ENCODE results near the gene CSMD2.

The CSMD2 gene

DNA sequence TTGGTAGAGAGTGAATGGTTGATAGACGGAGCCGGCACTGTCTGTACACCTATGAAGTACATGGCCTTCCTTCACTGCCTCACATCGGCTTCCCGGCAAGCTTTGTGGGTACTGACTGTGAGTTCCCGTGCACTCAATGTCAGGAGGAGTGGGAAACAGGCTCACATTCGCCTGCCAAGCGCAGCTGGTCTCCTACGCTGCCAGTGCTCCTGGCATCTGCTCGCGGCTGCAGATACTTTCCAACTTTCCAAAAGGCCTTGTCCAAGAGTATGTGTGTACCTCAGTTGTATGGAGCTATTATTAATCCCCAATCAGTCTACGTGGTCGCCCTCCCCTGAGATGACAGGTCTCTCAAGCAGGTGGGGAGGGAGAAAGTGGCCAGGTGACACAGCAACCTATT lies 511.8 kb downstream of the CSMD2 start:
- no peaks in the 10 kb centered on the region for H3K9me3 ChIP-seq (ENCODE audit: control insufficient read depth in 2 of 2, low read length in 2 of 2)
- H3K9ac ChIP-seq (ENCODE audit: low read length in 2 of 2): no peak overlapping the region
- H3K4me3 ChIP-seq (ENCODE audit: low read length in 2 of 2): no peak overlapping the region
- peaks cover 0 to 4% of the 10 kb centered on the region in 2 donors for H3K27me3 ChIP-seq (ENCODE audit: control insufficient read depth in 1 of 2, insufficient read depth in 2 of 2, low read length in 2 of 2)
- no peaks in the 10 kb centered on the region for H3K36me3 ChIP-seq (ENCODE audit: control insufficient read depth in 2 of 2, insufficient read depth in 2 of 2, low read length in 2 of 2)
- no peak overlapping the region for H3K27ac ChIP-seq (ENCODE audit: low read length)
- H3K4me1 ChIP-seq (ENCODE audit: control insufficient read depth, insufficient read depth, low read length): no peaks in the 10 kb centered on the region

DNA sequence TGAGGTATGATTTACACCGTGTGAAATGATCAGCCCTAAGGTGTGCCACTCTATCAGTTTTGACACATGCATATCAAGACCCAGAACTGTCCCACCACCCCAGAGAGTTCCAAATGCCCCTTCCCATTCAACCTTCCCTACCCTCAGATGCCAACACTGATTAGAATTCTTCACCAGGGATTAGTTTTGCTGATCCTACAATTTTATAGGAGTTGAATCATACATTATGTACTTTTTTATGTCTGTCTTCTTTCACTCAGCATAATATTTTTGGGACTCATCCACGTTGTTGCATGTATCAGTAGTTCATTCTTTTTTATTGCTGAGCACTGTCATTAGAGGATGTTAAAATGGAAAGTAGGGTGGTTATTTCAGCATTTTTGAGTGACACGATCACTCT lies 514.3 kb downstream of the CSMD2 start:
- Histone ChIP-seq H3K9ac (ENCODE audit: low read length in 2 of 2) (no peak overlapping the region), H3K9me3 (ENCODE audit: control insufficient read depth in 2 of 2, low read length in 2 of 2) (peaks cover 0 to 3% of the 10 kb centered on the region in 2 donors), H3K27ac (ENCODE audit: low read length) (no peak overlapping the region), H3K4me1 (ENCODE audit: control insufficient read depth, insufficient read depth, low read length) (no peaks in the 10 kb centered on the region), H3K4me3 (ENCODE audit: low read length in 2 of 2) (no peak overlapping the region), H3K27me3 (ENCODE audit: control insufficient read depth in 1 of 2, insufficient read depth in 2 of 2, low read length in 2 of 2) (peaks cover 0 to 6% of the 10 kb centered on the region in 2 donors), H3K36me3 (ENCODE audit: control insufficient read depth in 2 of 2, insufficient read depth in 2 of 2, low read length in 2 of 2) (no peaks in the 10 kb centered on the region)

DNA sequence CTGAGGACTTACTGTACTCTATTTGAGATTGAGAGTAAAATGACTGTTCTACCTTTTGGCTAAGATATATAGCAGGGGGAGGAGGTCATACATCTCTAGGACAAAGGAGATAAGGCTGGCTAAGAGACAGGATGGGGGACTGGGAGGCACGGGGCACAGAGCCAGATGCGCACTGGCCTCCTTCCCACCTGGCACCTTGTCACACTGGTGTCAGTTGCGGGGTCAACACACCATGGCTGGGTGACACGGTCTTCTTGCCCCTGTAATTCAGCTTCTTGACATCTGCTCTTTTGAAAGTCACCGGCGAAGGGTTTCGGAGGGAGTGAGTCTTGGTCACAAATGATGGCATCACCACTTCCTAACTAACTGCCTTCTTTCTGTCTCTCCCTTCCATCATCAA lies 515.3 kb downstream of the CSMD2 start:
- no peaks in the 10 kb centered on the region for H3K36me3 ChIP-seq (ENCODE audit: control insufficient read depth in 2 of 2, insufficient read depth in 2 of 2, low read length in 2 of 2)
- H3K27me3 ChIP-seq (ENCODE audit: control insufficient read depth in 1 of 2, insufficient read depth in 2 of 2, low read length in 2 of 2): peaks cover 0 to 6% of the 10 kb centered on the region in 2 donors
- no peak overlapping the region for H3K27ac ChIP-seq (ENCODE audit: low read length)
- peaks cover 0 to 3% of the 10 kb centered on the region in 2 donors for H3K9me3 ChIP-seq (ENCODE audit: control insufficient read depth in 2 of 2, low read length in 2 of 2)
- H3K4me1 ChIP-seq (ENCODE audit: control insufficient read depth, insufficient read depth, low read length): no peaks in the 10 kb centered on the region
- H3K4me3 ChIP-seq (ENCODE audit: low read length in 2 of 2): no peak overlapping the region
- H3K9ac ChIP-seq (ENCODE audit: low read length in 2 of 2): no peak overlapping the region

DNA sequence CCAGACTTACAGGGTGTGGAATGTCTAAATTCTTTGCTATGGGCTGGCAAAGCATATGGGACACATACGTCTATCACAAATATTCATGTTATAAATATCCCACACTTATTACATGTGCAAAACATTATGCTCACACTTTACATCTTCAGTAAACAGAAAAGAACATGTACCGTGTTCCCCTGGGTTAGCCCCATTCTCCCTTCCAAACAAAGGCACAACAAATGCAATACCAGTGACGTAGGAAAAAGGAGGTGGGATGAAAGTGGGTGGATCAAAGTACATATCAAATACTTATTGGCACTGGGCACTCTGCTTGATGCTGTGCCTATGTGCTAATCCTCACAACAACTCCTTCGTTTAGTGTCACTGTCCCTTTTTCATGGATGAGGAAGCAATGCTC lies 521.8 kb downstream of the CSMD2 start:
- no peaks in the 10 kb centered on the region for H3K4me1 ChIP-seq (ENCODE audit: control insufficient read depth, insufficient read depth, low read length)
- peaks cover 0 to 3% of the 10 kb centered on the region in 2 donors for H3K9me3 ChIP-seq (ENCODE audit: control insufficient read depth in 2 of 2, low read length in 2 of 2)
- no peak overlapping the region for H3K9ac ChIP-seq (ENCODE audit: low read length in 2 of 2)
- H3K4me3 ChIP-seq (ENCODE audit: low read length in 2 of 2): no peak overlapping the region
- H3K27ac ChIP-seq (ENCODE audit: low read length): no peak overlapping the region
- H3K36me3 ChIP-seq (ENCODE audit: control insufficient read depth in 2 of 2, insufficient read depth in 2 of 2, low read length in 2 of 2): no peaks in the 10 kb centered on the region
- peaks cover 0 to 6% of the 10 kb centered on the region in 2 donors for H3K27me3 ChIP-seq (ENCODE audit: control insufficient read depth in 1 of 2, insufficient read depth in 2 of 2, low read length in 2 of 2)

DNA sequence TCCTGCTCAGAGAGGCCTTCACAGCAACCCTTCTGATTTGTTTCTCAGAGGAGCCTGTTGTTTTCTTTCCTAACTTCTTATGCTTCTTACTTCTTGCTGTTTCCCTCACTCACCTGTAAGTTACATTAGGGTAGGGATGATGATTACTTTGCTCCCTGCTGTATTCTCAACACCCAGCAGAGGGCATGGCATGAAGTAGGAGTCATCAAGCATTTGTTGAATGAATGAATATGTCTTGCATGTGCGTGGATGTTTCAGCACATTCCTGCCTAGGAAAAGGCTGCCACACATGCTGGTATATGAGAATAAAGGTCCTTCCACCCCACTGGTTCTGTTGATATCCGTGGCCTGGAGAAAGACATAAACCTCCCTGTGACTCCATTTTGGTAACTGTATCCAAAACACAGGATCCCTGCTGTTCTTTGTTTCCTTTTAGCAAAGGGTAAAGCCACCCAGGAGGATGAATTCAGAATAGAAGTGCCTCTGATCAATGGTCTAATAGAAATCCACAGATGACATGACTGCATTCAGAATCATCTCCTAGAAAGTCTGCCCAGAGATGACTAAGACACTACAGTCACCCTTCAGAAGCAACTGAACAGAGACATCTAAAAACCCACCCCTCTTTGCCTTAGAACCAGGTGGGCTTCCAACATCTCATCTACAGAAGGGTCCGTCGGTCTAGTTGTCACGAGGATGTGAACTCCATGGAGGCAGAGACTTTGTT lies 523.8 kb downstream of the CSMD2 start:
- H3K9me3 ChIP-seq (ENCODE audit: control insufficient read depth in 2 of 2, low read length in 2 of 2): no peaks in the 10 kb centered on the region
- no peaks in the 10 kb centered on the region for H3K4me1 ChIP-seq (ENCODE audit: control insufficient read depth, insufficient read depth, low read length)
- no peak overlapping the region for H3K9ac ChIP-seq (ENCODE audit: low read length in 2 of 2)
- H3K36me3 ChIP-seq (ENCODE audit: control insufficient read depth in 2 of 2, insufficient read depth in 2 of 2, low read length in 2 of 2): no peaks in the 10 kb centered on the region
- H3K27me3 ChIP-seq (ENCODE audit: control insufficient read depth in 1 of 2, insufficient read depth in 2 of 2, low read length in 2 of 2): peaks cover 0 to 8% of the 10 kb centered on the region in 2 donors
- H3K4me3 ChIP-seq (ENCODE audit: low read length in 2 of 2): no peak overlapping the region
- H3K27ac ChIP-seq (ENCODE audit: low read length): no peak overlapping the region

DNA sequence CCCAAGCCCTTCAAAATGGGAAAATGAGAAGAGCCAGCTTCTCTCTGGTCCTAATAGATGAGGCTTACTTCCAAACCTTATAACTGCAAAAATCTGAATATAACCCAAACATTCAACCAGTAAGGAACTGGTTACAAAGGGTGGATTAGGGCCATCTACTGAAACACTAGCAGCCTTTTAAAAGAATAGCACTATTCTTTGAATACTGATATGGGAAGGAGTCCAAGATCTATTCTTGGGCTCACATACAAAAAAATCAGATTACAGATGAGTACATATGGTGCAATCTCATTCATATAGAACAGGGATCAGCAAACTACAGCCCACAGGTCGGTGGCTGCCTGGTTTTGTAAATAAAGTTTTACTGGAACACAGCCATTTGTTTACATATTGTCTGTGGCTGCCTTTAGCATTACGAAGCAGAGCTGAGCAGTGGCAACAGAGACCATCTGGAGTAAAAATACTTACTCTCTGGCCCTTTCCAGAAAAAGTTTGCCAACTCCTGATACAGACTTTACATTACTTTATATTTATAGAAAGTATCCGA lies 524.8 kb downstream of the CSMD2 start:
- Histone ChIP-seq H3K4me3 (ENCODE audit: low read length in 2 of 2) (no peak overlapping the region), H3K36me3 (ENCODE audit: control insufficient read depth in 2 of 2, insufficient read depth in 2 of 2, low read length in 2 of 2) (no peaks in the 10 kb centered on the region), H3K4me1 (ENCODE audit: control insufficient read depth, insufficient read depth, low read length) (peaks cover under 1% of the 10 kb centered on the region), H3K27ac (ENCODE audit: low read length) (no peak overlapping the region), H3K9me3 (ENCODE audit: control insufficient read depth in 2 of 2, low read length in 2 of 2) (no peaks in the 10 kb centered on the region), H3K27me3 (ENCODE audit: control insufficient read depth in 1 of 2, insufficient read depth in 2 of 2, low read length in 2 of 2) (peaks cover 0 to 11% of the 10 kb centered on the region in 2 donors), H3K9ac (ENCODE audit: low read length in 2 of 2) (no peak overlapping the region)

DNA sequence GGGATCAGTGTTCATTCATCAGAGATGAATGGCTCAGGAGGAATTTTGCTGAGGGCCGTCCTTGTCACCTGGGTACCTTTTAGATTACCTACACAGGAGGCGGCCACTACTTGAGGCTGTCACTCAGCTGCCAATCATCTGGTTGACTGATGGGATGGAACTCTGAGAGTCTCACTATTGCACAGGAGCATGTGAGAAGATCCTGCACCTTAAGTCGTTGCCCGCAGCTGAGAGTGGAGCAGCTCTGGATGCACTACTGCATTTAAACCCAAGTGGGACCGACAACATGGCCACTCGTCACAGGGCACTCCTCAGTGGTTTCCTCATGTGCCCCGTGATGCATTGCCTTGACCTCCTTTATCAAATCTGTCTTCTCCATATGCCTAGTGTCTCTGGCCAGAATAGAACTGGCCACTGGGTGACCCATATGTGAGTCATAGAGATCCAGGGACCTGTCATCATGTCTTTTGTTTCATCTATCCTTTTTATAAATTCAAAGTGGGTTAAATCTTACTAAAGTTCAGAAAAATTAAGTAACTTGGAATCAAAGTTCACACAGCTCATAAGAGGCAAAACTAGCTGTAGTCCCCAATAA lies 527.1 kb downstream of the CSMD2 start:
- Histone ChIP-seq H3K9me3 (ENCODE audit: control insufficient read depth in 2 of 2, low read length in 2 of 2) (no peaks in the 10 kb centered on the region), H3K36me3 (ENCODE audit: control insufficient read depth in 2 of 2, insufficient read depth in 2 of 2, low read length in 2 of 2) (no peaks in the 10 kb centered on the region), H3K4me1 (ENCODE audit: control insufficient read depth, insufficient read depth, low read length) (peaks cover 6% of the 10 kb centered on the region), H3K27me3 (ENCODE audit: control insufficient read depth in 1 of 2, insufficient read depth in 2 of 2, low read length in 2 of 2) (peaks cover 0 to 26% of the 10 kb centered on the region in 2 donors), H3K4me3 (ENCODE audit: low read length in 2 of 2) (no peak overlapping the region), H3K27ac (ENCODE audit: low read length) (no peak overlapping the region), H3K9ac (ENCODE audit: low read length in 2 of 2) (no peak overlapping the region)

DNA sequence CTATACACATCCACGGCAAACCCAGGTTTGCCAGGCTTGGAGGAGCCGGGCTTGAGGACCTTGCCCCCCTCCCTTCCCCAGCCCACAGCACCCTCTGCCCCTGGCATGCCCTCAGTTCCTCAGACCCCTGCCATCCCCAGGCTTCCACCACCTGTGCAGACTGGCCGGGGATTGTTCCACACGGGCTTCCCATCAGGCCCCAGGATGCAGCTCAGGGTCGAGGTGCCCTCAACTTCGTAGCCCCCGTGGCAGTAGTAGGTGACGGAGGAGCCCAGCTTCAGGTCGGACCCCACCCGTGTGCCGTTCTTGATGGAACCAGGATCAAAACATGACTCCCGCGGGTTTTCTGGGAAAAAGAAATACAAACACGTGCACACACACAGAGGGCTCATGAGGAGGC lies 528.8 kb downstream of the CSMD2 start:
- H3K4me3 ChIP-seq (ENCODE audit: low read length in 2 of 2): no peak overlapping the region

DNA sequence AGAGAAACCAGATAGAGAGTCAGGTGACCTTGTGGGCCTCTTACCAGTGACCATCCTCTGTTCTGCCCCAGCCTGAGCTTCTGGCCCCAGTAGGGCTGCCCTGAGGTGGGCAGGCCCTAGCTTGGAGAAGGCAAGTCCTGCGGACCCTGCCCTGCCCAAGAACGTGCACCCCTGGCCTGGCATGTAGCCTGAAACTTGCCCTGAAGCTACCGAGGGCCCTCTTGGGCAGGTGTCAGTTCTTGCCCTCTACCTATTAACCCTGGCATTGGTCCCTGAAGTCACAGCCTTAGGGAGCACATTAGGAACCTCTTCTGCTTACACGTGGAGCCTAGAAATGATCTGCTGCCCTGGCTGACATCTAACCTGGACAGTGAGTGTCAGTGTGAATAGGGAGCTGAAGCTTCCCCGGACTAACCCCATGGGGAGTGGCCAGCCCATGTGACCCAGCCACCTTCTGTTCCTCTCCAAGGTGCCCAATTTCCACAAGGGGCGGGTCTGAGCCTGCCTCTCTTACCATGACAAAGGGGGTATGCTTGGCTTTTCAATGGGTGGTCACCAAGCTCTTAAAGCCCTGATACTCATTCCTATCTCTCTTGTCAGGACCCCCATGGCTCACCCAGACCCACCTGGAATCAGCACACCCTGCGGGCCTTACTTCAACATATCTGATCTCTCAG lies 529.6 kb downstream of the CSMD2 start:
- no peak overlapping the region for H3K27ac ChIP-seq (ENCODE audit: low read length)

More for the DNA sequence above, 528.8 kb downstream of the CSMD2 start:
- H3K27ac ChIP-seq (ENCODE audit: low read length): no peak overlapping the region
- H3K36me3 ChIP-seq (ENCODE audit: control insufficient read depth in 2 of 2, insufficient read depth in 2 of 2, low read length in 2 of 2): no peaks in the 10 kb centered on the region
- H3K27me3 ChIP-seq (ENCODE audit: control insufficient read depth in 1 of 2, insufficient read depth in 2 of 2, low read length in 2 of 2): peaks cover 0 to 26% of the 10 kb centered on the region in 2 donors
- peaks cover 6% of the 10 kb centered on the region for H3K4me1 ChIP-seq (ENCODE audit: control insufficient read depth, insufficient read depth, low read length)
- no peaks in the 10 kb centered on the region for H3K9me3 ChIP-seq (ENCODE audit: control insufficient read depth in 2 of 2, low read length in 2 of 2)
- H3K9ac ChIP-seq (ENCODE audit: low read length in 2 of 2): no peak overlapping the region

DNA sequence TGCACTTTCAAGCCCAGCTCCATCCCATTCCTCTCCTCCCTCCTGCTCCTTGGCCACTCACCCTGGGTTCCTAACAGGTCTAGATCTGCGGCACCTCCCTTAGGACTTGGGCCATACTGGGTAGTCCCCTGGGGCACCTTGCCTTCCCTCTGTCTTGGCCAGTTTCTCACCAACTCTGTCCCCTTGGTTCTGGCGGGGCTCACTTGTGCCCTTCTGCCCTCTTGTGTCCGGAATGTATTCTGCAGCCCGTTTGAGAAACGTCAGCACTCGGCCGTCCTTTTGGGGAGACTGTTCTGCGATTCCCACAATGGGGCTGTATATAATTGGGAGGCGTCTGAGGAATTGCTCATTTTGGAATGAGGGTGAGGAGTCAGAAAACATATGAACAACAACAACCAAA lies 530.2 kb downstream of the CSMD2 start:
- H3K9ac ChIP-seq (ENCODE audit: low read length in 2 of 2): no peak overlapping the region
- peaks cover 0 to 23% of the 10 kb centered on the region in 2 donors for H3K27me3 ChIP-seq (ENCODE audit: control insufficient read depth in 1 of 2, insufficient read depth in 2 of 2, low read length in 2 of 2)
- H3K9me3 ChIP-seq (ENCODE audit: control insufficient read depth in 2 of 2, low read length in 2 of 2): no peaks in the 10 kb centered on the region
- no peak overlapping the region for H3K4me3 ChIP-seq (ENCODE audit: low read length in 2 of 2)
- peaks cover 6% of the 10 kb centered on the region for H3K4me1 ChIP-seq (ENCODE audit: control insufficient read depth, insufficient read depth, low read length)
- no peak overlapping the region for H3K27ac ChIP-seq (ENCODE audit: low read length)
- no peaks in the 10 kb centered on the region for H3K36me3 ChIP-seq (ENCODE audit: control insufficient read depth in 2 of 2, insufficient read depth in 2 of 2, low read length in 2 of 2)

More for the DNA sequence above, 529.6 kb downstream of the CSMD2 start:
- Histone ChIP-seq H3K4me3 (ENCODE audit: low read length in 2 of 2) (no peak overlapping the region), H3K27me3 (ENCODE audit: control insufficient read depth in 1 of 2, insufficient read depth in 2 of 2, low read length in 2 of 2) (peaks cover 0 to 26% of the 10 kb centered on the region in 2 donors), H3K9me3 (ENCODE audit: control insufficient read depth in 2 of 2, low read length in 2 of 2) (no peaks in the 10 kb centered on the region), H3K36me3 (ENCODE audit: control insufficient read depth in 2 of 2, insufficient read depth in 2 of 2, low read length in 2 of 2) (no peaks in the 10 kb centered on the region), H3K9ac (ENCODE audit: low read length in 2 of 2) (no peak overlapping the region), H3K4me1 (ENCODE audit: control insufficient read depth, insufficient read depth, low read length) (peaks cover 6% of the 10 kb centered on the region)
